T follicular helper cell (primary cell): ENCODE results near the gene MTX3.

Experiments used
- DNase-seq: peaks from one replicate; pipeline ENCODE4 v3.0.0-alpha.2; 2020; ENCODE audit warnings: low read depth

MTX3 gene

DNA sequence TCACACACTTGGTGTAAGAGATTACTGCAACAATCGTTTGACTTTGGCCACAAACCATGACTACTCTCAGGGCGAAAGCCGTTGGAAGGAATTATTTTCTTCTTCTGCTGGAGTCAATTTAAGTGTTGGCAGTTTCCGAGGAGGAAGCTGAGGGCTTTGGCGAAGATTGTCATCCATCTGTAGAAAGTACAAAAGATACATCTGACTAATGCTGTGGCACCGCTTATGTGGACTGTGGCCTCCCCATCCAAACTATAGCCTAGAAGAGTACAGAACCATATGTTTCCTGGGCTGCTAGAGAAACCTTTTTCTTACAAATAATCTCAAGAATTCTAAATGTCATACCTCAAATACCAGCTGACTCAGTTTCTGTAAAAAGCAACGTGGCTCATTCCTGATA, 7.4 kb downstream of the MTX3 start:
- DNase-seq: no peak

DNA sequence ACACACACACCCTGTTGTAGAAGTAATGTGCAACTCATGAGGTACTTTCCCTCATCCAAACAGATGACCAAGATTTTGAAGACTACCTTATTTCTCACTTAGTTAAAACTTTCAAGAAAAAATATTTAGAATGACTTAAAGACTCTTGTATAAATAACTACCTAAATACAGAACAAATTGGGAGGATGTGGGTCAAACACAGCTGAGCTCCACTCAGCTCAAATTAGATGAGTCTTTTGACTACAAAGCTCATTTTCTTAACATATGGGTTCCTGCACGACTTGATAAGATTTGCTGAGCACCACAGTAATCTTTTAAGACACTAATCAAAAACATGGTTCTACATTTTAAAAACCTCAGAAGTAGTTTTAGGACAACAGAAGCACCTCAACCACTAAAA, 8.9 kb downstream of the MTX3 start:
- DNase-seq: no peak

DNA sequence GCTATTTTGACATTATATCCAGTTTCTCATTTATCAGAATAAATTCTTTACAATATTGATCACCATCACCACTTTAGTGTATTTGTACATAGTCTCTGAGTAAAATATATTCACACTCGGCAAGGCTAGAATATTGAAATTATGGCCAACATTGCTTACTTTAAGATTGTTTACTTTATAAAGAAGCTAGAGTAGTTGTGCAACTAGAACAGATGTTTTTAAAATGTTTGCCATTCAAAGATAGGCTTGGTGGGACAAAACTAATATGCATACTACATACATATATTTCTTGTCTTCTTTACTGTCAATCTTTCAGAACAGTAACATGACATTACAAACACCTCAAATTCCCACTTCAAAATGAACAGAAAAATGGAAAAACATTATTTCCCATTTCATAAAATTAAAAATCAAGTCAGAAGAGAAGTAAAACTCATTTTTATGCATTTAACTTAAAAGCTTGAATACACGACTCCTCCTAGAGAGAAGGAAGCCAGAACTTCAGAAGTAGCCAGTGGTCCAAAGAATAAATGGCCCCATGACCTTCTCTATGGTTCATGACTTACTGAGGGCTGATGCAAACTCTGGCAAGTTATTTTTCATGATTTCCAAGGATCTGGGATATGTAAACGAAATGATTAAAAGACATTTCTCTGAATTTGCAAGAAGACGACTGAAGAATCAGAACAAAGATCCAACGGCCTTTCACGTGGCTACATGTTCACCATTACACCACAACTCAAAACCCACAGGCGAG, 14.1 kb downstream of the MTX3 start:
- no peak for DNase-seq

- DNase-seq: no peak
Measured at GRCh38 chr5:79975422-79975821, 15.6 kb downstream of the MTX3 start.

GRCh38 chr5:79974886-79975285, 16.2 kb downstream of the MTX3 start:
- DNase-seq: no peak

DNA sequence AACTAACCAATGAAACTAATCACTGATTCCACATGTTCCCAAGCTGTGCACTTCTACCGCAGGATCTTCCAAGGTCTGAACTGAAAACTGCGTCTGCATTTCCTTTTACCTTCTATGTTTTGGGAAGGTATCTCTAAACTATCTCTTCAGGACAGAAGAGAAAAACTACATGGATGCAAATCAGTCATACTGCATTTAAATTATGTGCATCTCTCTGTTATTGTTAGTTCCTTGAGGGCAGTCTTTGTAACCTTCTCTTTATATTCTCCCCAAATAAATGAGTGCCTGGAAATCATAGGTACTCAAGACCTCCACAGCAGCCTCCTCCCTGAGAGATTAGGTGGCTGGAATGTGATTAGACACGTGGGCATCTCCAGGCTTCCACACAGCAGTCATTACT, 17.1 kb downstream of the MTX3 start:
- no peak for DNase-seq

DNA sequence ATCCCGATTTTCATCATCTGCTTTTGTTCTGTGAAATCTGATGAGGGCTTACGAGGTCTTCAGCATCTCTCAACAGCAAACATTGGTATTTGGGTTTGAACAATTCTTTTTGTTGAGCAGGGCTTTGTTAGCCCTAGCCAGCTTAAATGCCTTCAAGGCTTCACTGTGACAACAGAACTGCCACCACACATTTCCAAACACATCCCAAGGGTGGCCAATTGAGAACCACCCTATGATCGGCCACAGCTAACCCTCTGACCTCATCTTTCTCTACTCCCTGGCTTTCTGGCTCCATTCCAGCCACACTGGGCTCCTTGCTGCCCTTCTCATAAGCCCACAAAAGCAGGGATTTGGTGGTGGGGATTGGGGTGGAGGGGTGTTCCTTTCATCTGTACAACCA, 17.6 kb downstream of the MTX3 start:
- no peak for DNase-seq

DNA sequence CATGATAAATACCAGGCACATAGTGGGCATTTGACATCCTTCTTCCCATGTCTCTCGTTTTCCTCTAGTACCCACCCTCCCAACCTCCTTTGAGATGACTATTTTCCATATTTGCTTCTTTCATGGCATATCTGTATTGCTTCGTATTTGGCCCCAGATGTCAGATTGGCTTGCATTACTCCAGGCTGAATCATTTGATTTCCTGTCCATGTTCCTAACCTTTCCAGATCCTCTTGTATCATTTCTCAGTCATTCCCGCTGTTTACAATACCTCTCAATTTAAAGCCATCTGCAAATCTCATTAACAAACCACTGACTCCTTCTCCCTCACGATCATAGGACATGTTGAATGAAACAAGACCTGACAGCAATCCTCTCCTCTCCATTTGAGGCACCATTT, 19.9 kb downstream of the MTX3 start:
- DNase-seq: no peak

- no peak for DNase-seq
Measured at GRCh38 chr5:79966448-79966847, 24.6 kb downstream of the MTX3 start.

DNA sequence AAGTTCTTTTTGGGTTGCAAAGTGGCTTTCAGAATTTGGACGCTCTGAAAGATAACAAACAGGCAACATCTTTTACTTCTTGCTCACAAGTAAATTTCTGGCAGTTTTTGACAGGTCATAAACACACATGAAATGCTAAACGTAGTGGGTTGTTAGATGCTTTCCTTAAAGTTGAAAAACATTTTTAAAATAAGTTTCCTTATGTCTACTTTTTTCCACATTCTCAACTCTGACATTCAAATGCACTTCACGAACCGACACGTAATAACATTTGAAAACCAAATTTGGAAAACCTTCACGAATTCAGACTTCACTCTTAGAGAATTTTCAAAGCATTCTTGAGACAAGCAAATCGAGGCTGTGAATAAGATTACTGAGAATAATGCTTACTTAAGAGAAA, 26.9 kb downstream of the MTX3 start:
- no peak for DNase-seq

DNA sequence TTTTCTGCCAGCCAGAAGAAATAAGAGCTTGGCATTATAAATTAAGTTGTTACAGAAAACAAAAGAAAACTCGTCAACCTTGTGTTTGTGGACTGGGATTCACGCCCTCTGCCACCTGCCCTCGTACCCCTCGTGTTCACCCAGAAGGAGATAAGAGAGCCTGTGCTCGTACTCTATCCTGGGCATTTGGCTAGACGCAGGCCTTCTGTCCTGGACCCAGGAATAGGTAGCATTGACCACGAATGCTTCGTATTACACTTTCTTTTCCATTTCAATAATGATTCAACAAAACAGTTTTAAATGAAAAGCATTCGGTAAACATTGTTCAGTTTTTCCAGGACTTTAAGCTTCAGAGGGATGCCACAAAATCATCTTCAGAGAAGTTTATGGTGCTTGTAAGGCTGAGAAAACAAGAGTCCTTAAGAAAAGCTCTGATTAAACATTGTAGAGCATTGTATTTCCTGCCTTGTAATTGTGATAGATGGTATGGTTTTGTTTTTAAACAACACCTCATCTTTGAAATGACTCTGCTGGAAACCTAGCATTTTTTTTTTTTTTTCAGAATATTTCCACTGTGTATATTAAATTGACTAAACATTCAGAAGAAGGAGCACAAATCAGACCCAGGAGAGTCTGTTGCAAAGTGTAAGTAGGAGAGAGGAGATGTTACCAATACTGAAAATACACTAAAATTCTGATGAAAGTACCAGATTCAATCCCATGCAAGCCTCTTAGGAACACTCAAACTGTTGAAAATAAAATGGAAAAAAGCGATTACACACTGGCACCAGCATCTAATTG, 27.6 kb downstream of the MTX3 start:
- DNase-seq: no peak

DNA sequence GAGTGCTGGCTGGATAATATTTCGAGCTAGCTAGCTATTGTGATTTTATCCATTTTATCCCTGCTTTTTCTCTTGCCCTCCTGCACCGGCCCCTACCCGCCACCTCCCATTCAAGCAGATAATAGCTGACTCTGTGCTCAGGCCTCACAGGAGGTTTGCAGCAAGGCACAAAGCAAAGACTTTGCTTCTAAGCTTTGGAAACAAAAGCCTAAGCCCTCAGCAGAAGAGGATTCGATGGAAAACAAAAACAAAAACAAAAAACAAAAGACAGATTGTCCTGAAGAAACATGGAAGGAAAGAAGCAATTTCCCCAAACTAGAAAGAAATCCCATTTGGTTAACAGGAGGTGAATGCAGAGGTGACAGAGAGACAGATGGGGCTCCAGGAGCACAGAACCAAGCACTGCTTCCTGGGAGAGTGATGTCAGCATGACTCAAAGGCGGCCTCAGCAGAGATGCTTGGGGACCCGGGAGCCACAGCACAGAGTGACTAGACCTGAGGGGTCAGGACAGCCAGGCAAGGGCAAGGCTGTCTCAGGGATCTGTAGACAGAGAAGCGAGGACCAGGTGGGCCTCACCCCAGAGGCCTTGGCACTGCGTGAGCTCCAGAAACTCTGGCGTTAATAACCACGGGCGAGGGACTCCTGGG, 28.4 kb downstream of the MTX3 start:
- no peak for DNase-seq

DNA sequence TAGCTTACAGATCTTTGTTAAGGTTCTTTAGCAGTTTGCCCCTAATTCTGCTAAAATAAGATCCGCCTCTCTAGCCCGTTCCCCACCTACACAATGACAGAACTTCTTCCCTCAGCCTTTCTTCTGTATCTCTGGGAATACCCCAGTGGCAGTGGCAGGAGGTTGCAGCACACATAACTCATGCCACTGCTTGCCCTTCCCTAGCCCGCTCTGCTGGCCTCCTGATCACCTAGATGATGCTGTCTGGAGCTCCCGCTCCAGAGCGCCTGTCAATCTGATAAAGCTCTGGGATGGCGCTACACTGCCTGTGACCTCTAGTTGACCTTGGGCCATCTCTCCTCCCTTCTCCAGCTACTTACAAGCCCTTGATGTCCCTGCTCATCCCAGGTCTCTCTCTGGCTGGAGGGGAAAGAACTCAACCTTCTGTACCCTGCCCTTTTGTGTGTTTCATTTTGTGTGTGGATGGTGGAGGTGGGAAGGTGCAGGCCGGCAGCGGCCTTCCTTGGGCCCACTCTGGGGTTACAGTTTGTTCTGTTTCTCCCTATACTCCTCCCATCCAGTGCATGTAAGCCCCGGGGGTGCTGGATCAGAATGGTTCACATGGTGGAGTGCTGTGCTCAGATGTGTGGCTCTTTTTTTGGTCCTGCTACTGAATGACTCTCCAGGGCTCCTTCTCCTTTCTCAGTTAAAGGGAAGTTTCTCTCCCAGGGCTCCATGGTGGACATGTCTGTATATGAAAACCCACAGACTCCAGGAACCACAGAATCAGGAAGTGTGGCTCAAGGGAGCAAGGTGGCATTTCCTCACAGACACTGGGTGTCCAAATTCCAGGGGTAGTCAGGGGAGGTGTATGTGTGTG, 29.1 kb downstream of the MTX3 start:
- no peak for DNase-seq

DNA sequence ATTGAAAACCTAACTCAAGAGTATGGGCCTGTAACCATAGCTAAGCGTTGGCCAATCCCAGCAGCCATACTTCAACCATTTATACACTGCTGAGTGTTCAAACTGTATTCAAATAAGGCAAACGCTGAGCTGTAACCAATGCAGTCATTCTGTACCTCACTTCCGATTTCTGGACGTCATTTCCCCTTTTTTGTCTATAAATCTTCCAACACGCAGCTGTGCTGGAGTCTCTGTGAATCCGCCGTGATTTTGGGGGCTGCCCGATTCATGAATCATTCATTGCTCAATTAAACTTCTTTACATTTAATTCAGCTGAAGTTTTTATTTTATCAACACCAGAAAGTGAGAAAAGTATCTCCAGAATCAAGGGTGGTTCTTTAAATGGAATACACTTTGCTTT, 31.7 kb downstream of the MTX3 start:
- DNase-seq: no peak

GRCh38 chr5:79955941-79956670, 35.0 kb downstream of the MTX3 start:
- DNase-seq: no peak

DNA sequence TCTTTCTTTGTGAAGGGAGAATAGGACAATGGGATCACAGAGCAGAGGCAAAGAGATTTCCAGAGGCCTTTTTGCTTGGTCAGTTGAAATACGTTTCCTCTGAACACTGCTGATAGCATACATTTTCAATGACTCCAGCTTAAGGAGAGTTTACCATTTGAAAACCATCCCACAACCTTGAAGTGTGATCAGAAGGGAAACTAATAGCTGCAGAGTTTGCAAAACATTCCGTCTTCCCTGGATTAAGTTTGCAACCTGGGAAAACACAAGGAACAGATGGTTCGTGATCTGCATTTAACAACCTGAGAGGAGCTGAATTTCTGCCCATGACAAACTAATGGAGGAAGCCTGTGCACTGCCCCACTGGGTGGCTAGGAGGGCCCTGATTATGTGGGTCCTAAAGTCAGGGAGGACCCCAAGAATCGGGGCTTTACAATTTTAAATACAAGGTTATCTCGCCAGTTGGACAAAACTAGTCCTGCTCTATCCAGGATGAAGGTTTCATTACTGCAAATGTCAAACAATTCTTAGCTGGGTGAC, 35.6 kb downstream of the MTX3 start:
- DNase-seq: no peak

DNA sequence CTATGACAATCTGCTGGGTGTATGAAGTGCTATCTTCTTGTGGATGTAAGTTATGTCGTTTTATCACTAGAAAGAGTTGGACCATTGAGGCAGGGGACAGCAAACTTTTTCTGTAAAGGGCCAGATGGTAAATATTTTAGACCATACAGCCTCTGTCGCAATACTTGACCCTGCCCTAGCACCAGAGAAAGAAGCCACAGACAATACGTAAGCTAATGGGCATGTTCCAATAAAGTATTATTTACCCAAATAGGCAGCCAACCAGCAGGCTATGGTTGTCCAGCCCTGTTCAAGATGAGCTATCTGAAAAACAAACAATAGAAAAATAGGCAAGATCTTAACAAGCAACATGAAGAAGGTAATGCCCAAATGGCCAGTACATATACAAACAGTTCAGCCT, 36.4 kb downstream of the MTX3 start:
- no peak for DNase-seq

GRCh38 chr5:79947567-79947966, 43.5 kb downstream of the MTX3 start:
- no peak for DNase-seq

DNA sequence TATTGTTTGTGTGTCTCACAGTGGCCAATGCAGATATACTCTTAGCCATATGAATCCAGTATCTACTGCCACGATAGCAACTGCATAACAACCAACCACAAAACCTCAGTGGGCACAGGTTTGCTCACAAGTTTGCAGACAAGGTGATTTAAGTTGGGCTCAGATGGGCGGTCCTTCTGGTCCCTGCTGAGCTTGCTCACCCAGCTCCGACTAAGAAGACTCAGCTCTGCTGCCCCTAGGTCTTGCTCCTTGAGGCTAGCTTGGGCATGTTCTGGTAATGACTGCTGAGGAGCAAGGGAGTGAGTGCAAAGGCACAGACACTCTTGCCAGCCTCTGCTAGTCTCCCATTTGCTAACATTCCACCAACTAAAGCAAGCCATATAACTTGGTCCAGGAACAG, 52.6 kb downstream of the MTX3 start:
- no peak for DNase-seq

DNA sequence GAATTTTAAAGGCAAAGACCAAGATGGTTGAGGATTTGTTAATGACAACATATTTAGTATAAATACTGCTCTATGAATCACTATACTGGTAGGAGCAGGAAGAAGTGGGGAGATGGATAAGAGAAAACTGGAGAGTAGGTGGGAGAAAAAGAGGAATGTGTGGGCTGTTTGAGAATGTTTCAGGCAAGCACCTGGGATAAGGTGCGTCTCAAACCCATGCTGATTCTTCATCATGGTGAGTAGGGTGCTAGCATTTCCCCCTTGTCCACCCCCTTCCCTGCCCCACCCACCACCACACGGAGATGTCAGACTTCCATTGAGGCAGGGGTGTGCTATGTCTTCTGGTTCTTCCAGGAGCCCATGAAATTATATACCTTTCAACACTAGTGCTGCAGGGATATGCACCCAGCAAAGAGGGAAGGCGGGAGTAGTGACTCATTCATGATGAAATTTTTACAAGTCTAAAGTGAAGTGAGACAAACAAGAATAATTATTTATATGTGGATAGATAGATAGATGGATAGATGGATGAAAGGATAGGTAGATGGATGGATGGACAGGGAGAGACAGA, 54.3 kb downstream of the MTX3 start:
- DNase-seq: no peak
